ENCODE measurements around the gene TNFAIP3.

TNFAIP3 gene

DNA sequence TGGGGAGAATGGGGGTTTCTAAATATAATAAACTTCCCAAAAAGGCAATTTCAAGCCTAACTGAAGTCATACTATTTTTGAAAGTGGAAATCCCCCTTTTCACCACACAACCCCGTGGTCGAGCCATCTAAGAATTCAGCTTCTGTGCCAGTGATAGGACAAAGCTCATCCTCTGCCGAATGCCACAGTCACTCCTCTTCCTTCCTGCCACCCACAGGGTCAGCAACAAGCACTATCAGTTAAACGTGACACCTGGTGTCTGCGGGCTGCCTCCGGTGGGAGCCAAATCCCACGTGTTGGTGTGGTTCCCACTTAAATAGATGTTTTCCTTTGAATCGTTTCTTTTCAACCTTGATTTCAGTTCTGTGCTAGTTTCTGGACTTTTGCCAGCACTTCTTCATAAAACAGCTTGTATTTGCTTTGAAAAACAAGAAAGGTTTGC is 60.7 kb downstream of the TNFAIP3 start:
- peak; percentile 73 for DNase-seq

- DNase-seq = peak; percentile 38
Measured at GRCh38 chr6:137928286-137928685, 61.2 kb downstream of the TNFAIP3 start.

GRCh38 chr6:137931849-137932465 is 64.9 kb downstream of the TNFAIP3 start:
- DNase-seq = no peak

Data from activated CD8-positive, alpha-beta memory T cell treated with anti-CD3 and anti-CD28 coated beads, Interleukin-2, amount 50 U/mL, for 4 hours (primary cell).